IPS-20b (cell line): ENCODE measurements around the gene LENEP.

ENCODE experiments used
- H3K27ac ChIP-seq: one replicate; pipeline ENCODE4 v1.5.1; 2013; ENCODE audit warnings: low read length
- H3K27me3 ChIP-seq: 2 replicates; pipeline ENCODE4 v1.6.1; 2013; ENCODE audit warnings: mild to moderate bottlenecking, low read length, inconsistent platforms; ENCODE audit not compliant: insufficient read depth
- H3K36me3 ChIP-seq: 2 replicates; pipeline ENCODE4 v1.6.1; 2013; ENCODE audit warnings: low read depth, mild to moderate bottlenecking, inconsistent platforms, low read length, moderate library complexity; ENCODE audit not compliant: insufficient read depth
- H3K4me1 ChIP-seq: 2 replicates; pipeline ENCODE4 v1.6.1; 2013; ENCODE audit warnings: mild to moderate bottlenecking, control low read depth, inconsistent platforms, low read length, moderate library complexity; ENCODE audit not compliant: insufficient read depth
- H3K4me3 ChIP-seq: 2 replicates; pipeline ENCODE4 v1.5.1; 2013; ENCODE audit warnings: mild to moderate bottlenecking, low read length, inconsistent platforms
- H3K9ac ChIP-seq: 2 replicates; pipeline ENCODE4 v1.6.1; 2013; ENCODE audit warnings: low read depth, mild to moderate bottlenecking, inconsistent platforms, low read length, moderate library complexity
- H3K9me3 ChIP-seq: 2 replicates; pipeline ENCODE4 v1.6.1; 2013; ENCODE audit warnings: mild to moderate bottlenecking, low read depth, low read length, inconsistent platforms; ENCODE audit not compliant: insufficient read depth

The LENEP gene

DNA sequence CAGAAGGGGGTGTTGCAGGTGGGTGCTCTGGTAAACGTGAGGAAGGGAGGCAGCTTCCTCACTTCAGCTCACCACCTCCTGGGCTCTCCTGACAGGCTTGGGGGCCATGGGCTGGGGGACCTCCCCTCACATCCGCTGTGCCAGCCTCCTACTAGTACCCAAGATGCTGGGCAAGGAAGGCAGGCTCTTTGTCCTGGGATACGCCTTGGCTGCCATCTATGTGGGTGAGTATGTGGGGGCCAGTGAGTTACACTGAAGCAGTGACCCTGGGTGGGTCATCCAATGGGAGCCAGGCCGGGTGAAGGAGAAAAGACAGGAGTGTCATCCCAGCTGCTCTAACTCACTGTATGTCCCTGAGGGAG, 45.9 kb downstream of the LENEP start:
- no peak overlapping the region for H3K4me3 ChIP-seq
- no peaks in the 10 kb centered on the region; the same call in 1 of the 2 replicates for H3K4me1 ChIP-seq
- no peak overlapping the region for H3K27ac ChIP-seq
- H3K36me3 ChIP-seq = no peaks in the 10 kb centered on the region
- peaks cover 13% of the 10 kb centered on the region for H3K27me3 ChIP-seq
- H3K9ac ChIP-seq = no peak overlapping the region
- no peaks in the 10 kb centered on the region for H3K9me3 ChIP-seq

DNA sequence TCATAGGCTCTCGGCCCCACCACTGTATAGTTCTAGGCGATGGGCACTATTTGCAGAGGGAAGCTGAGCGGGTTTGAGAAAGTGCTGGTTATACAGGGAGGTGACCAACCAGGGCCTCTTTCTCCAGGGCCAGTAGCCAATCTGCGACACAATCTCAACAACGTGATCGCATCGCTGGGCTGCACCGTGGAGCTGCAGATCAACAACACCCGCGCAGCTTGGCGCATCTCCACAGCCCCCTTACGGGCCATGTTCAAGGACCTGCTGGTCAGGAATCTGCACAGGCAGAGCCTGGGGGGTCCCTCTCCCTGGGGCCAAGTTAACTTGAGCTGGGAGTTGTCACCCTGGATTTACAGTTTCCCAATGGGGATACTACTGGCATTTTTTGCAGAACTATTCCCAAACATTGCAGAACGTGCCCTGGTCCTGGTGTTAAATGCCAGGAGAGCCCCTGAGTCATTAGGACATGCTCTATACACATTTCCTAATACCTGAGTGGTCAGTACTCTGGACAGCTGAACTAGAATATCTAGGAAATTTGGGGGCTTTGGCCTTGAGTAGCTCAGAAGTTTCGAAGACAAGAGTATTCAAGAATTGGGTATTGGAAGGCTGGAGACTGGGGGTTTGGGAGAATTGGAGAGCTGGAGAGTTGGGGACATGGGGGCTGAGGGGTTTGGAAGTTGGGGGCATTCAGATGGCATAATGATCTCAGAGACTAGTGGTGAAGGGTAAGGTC, 47.1 kb downstream of the LENEP start:
- H3K4me3 ChIP-seq = no peak overlapping the region
- H3K9me3 ChIP-seq = no peaks in the 10 kb centered on the region
- no peak overlapping the region for H3K27ac ChIP-seq
- no peaks in the 10 kb centered on the region for H3K36me3 ChIP-seq
- H3K27me3 ChIP-seq = peaks cover 13% of the 10 kb centered on the region
- no peak overlapping the region for H3K9ac ChIP-seq
- H3K4me1 ChIP-seq = peaks cover 7% of the 10 kb centered on the region

DNA sequence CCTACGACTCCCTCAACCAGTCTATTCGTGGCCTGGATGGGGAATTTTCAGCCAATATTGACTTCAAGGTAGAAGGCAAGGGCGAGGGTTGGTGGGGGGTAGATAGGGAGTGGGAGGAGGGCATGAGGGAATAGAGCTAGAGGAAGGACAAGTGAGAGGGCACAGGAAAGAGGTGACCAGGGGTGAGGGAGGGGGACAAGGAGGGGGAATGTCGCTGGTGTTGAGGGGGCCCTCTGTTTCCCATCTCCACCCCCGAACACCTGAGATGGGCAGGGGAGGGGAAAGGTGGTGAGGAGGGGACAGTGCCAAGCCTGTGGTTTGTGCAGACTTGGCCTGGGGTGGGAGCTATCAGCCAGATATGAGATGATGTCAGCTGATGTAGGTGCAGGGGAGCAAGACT, 49.4 kb downstream of the LENEP start:
- Histone ChIP-seq H3K4me1 (peaks cover 7% of the 10 kb centered on the region), H3K9ac (no peak overlapping the region)

DNA sequence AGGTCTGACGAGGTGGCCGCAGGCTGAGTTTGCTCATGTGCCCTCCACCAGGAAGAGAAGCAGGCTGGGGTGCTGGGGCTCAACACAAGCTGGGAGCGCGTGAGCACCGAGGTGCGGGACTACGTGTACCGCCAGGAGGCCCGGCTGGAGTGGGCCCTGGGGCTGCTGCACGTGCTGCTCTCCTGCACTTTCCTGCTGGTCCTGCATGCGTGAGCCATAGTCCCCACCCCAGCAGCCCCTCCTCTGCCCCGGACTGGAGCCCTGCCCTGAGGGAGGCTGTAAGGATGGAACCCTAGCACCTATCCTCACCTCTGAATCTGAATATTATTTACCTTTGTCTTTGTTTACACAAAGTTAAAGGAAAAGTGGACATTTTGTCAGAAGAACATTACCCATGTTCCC, 49.9 kb downstream of the LENEP start:
- Histone ChIP-seq H3K9ac (no peak overlapping the region), H3K4me1 (peaks cover 7% of the 10 kb centered on the region), H3K4me3 (no peak overlapping the region), H3K9me3 (no peaks in the 10 kb centered on the region), H3K27me3 (peaks cover 7% of the 10 kb centered on the region), H3K36me3 (no peaks in the 10 kb centered on the region), H3K27ac (no peak overlapping the region)

More for the DNA sequence above, 49.4 kb downstream of the LENEP start:
- Histone ChIP-seq H3K36me3 (no peaks in the 10 kb centered on the region), H3K27ac (no peak overlapping the region), H3K9me3 (no peaks in the 10 kb centered on the region), H3K27me3 (peaks cover 12% of the 10 kb centered on the region), H3K4me3 (no peak overlapping the region)

DNA sequence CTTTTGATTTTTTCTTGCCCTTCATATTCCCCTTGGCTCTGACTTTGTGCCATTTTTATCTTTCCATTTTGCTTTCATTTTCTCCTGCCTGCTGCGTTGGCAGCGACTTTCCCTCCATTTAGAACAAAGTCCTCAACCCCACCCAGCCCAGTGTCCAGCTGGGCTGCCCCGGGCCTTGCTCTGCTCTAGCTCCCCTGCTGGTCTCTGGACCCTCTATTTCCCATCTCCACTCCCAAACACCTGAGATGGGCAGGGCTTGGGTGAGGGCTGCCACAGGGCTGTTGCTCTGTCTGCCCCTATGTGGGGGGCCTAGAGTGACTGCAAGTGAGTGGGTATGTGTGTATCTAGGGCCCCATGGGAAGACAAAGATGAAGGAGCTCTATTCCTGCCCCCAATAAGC, 50.4 kb downstream of the LENEP start:
- H3K9me3 ChIP-seq = no peaks in the 10 kb centered on the region
- no peak overlapping the region for H3K9ac ChIP-seq
- H3K4me3 ChIP-seq = no peak overlapping the region
- H3K36me3 ChIP-seq = no peaks in the 10 kb centered on the region
- H3K4me1 ChIP-seq = peaks cover 7% of the 10 kb centered on the region
- peaks cover 2% of the 10 kb centered on the region for H3K27me3 ChIP-seq
- no peak overlapping the region for H3K27ac ChIP-seq
